GM10266 (cell line): ENCODE measurements around the gene HTRA2.

Experiments used
- DNase-seq: peaks from one replicate; pipeline ENCODE4 v3.0.0; 2012; ENCODE audit errors: extremely low spot score
- CTCF ChIP-seq: IDR thresholded peaks from 2 replicates; pipeline ENCODE4 v1.5.1; 2012; ENCODE audit warnings: mild to moderate bottlenecking, low read depth; ENCODE audit not compliant: control insufficient read depth, insufficient read depth; ENCODE audit errors: missing control alignments

The HTRA2 gene

GRCh38 chr2:74524955-74525716 is 4.6 kb upstream of the HTRA2 start:
- no peak for DNase-seq

GRCh38 chr2:74525717-74526648 is 3.8 kb upstream of the HTRA2 start, which contains the start of gene DQX1:
Gene DQX1, minus strand, starts transcription at chr2:74526231. Its CDS starts 502 bp downstream, at chr2:74525729.
- TF ChIP-seq CTCF = no peak
- DNase-seq = peak; percentile 69

More at GRCh38 chr2:74524955-74525716, 4.6 kb upstream of the HTRA2 start:
- no peak for TF ChIP-seq CTCF

GRCh38 chr2:74526649-74527230 is 3.0 kb upstream of the HTRA2 start:
- DNase-seq = no peak
- TF ChIP-seq CTCF = no peak

GRCh38 chr2:74527741-74528140 is 2.0 kb upstream of the HTRA2 start:
- no peak for TF ChIP-seq CTCF
- DNase-seq = no peak

- TF ChIP-seq CTCF = peak; percentile 33
- DNase-seq = no peak
Observed at GRCh38 chr2:74528600-74529356, 955 bp upstream of the HTRA2 start.

- TF ChIP-seq CTCF = no peak
Observed at GRCh38 chr2:74530239-74531187, 780 bp downstream of the HTRA2 start.

More at GRCh38 chr2:74530239-74531187, 780 bp downstream of the HTRA2 start:
- peak; percentile 84 for DNase-seq
